NCI-H82 treated with DMSO at 0.1 percent for 48 hours (cell line): ENCODE results near the gene PABPC1L2B.
"Not testable (repeated sequence)": the region's sequence is repeated elsewhere in the genome, so short reads cannot be mapped to it uniquely, and the experiment has no call there.

Experiments used
- DNase-seq: peaks from one replicate; lab custom pipeline; 2025; ENCODE audit not compliant: unreplicated experiment; lab: John Stamatoyannopoulos, UW

The PABPC1L2B gene

DNA sequence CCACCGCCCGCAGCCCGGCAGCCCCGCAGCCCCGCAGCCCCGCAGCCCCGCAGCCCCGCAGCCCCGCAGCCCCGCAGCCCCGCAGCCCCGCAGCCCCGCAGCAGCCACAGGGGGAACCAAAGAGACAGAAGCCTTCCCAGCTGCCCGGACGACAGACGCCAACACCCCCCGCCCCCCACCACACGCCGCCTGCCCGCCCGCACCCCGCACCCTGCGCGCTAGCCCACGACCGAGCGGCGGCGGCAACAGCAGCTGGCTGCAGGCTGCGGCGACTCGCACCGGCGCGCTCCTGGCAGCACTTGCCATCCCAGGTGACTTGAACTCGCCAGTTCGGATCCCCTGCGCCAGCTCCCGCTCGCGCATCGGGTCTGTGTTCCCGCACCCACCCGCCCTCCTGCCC is at the start of gene PABPC1L2B:
Gene PABPC1L2B (plus strand): TSS at position 207 of the 400 bp plus-strand sequence. CDS start 704 bp downstream, outside the sequence.
- not testable (repeated sequence) for DNase-seq

DNA sequence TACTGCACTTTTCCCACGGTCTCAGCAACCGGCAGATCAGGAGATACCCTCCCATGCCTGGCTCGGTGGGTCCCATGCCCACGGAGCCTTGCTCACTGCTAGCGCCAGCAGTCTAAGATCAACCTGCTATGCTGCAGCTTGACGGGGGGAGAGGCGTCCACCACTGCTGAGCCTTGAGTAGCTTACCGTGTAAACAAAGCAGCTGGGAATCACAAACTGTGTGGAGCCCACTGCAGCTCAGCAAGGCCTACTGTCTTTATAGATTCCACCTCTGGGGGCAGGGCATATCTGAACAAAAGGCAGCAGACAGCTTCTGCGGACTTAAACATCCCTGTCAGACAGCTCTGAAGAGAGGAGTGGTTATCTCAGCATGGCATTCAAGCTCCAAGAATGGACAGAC is 42.8 kb upstream of the PABPC1L2B start:
- not testable (repeated sequence) for DNase-seq

DNA sequence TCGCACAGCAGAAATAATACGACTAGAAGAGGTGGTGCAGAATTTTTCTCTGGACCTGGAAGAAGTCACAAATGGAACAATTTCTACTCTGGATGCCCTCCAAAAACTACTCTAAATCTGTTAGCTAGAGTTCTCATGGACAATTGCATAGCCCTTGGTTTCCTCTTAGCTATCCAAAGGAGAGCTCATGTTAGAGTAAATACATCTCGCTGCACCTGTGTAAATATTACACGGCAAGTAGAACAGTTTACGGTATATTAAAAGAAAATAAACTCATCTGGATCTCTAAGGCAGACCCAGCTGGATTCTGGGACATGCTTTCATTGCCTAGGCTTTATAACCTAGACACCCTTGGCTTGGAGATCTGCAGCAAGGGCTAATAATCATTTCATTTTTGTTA is 30.9 kb upstream of the PABPC1L2B start:
- not testable (repeated sequence) for DNase-seq

DNA sequence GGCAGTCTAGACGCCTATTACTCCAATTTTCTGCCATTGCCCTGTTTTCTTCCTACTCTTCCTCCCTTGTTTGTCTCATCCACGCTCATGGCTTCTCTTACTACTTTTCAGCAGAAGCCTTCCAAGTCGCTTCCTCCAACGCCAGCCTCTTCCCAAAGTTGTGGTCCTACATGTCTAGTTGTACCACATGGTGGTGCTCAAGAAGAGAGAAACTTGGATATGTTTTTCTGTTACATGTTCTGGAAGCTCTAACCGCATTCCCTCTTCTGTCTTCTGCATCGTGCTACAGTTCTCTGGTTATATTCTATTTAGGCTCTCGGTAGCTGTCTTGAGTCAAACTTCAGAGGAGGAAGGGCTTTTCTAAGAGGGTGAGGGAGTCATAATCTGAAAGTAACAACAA is 27.9 kb upstream of the PABPC1L2B start:
- DNase-seq: not testable (repeated sequence)

DNA sequence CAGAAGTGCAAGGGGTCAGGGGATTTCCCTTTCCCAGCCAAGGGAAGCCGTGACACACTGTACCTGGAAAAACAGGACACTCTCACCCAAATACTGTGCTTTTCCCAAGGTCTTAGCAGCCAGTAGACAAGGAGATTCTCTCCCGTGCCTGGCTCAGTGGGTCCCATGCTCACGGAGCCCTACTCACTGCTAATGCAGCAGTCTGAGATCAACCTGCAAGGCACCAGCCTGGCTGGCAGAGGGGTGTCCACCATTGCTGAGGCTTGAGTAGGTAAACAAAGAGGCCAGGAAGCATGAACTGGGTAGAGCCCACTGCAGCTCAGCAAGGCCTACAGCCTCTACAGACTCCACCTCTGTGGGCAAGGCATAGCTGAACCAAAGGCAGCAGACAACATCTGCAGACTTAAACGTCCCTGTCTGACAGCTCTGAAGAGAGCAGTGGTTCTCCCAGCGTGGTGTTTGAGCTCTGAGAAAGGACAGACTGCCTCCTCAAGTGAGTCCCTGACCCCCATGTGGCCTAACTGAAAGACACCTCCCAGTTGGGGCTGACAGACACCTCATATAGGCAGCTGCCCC is 21.8 kb upstream of the PABPC1L2B start:
- not testable (repeated sequence) for DNase-seq

DNA sequence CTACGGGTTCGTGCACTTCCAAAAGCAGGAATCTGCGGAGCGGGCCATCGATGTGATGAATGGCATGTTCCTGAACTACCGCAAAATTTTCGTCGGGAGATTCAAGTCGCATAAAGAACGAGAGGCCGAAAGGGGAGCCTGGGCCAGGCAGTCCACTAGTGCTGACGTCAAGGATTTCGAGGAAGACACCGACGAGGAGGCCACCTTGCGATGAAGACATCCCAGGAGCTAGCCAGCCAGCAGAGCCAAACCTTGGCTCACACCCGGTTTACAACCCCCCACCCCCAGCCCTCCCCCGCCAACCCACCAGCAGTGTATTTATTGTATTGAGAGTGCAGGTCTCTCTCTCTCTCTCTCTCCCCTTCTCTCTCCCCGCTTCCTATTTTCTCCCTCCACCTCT is 1.3 kb downstream of the PABPC1L2B start:
- DNase-seq: not testable (repeated sequence)

DNA sequence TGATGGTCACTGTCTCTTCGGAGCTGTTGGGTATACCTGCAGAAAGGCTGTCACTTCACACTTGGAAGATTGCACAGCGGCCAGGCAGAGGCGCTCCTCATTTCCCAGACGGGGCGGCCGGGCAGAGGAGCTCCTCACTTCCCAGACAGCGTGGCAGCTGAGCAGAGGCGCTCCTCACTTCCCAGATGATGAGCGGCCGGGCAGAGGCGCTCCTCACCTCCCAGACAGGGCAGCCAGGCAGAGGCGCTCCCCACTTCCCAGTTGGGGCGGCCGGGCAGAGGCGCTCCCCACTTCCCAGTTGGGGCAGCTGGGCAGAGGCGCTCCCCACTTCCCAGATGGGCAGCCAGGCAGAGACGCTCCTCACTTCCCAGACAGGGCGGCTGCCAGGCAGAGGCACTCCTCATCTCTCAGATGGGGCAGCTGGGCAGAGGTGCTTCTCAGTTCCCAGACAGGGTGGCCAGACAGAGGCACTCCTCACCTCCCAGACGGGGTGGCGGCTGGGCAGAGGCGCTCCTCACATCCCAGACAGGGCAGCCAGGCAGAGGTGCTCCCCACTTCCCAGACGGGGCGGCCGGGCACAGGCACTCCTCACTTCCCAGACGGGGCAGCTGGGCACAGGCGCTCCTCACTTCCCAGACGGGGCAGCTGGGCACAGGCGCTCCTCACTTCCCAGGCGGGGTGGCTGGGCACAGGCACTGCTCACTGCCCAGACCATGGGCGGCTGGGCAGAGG is 18.8 kb downstream of the PABPC1L2B start:
- DNase-seq: no peak

DNA sequence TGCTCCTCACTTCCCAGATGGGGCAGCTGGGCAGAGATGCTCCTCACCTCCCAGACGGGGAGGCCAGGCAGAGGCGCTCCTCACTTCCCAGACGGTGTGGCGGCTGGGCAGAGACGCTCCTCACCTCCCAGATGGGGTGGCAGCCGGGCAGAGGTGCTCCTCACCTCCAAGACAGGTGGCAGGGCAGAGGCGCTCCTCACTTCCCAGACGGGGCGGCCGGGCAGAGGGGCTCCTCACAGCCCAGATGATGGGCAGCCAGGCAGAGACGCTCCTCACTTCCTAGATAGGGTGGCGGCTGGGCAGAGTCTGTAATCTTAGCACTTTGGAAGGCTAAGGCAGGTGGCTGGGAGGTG is 19.3 kb downstream of the PABPC1L2B start:
- not testable (repeated sequence) for DNase-seq

DNA sequence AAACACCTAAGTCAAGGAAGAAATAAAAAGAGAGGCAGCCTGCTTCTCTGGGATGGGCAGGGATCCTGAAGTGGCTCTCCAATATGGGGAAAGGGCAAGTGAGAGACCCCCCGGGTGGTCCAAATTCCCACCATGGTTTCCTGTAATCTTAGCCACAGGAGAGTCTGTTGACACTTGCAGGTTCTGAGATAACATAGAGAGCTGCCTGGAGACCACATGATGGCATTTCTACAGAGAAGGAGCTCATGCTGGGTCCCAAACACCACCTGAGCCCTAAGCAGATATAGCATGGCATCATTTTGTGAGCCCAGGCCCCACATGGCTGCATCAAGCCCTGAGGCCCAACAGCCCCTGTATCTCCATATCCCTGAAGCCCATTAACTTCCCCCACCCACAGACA is 26.1 kb downstream of the PABPC1L2B start:
- no peak for DNase-seq
